Muscle of back (tissue), 11 donors: ENCODE measurements around the gene SMYD5. TPM values are rescaled to one million over a fixed set of nuclear protein-coding genes. Genes with fewer than 3 reads are reported as not detected.

ENCODE experiments used
- DNase-seq, 3 donors: peaks; one replicate each; pipeline versions ENCODE4 v3.0.0 to v3.0.0-alpha.2; 2013
- polyA plus RNA-seq, 10 donors: library from polyadenylated mRNA; unstranded; fragments of 120-200 nt; gene quantifications; one replicate each; pipeline ENCODE4 v1.2.1, GENCODE V29; 2013; ENCODE audit not compliant: insufficient read length in 10 of 10

The SMYD5 gene
- polyA plus RNA-seq, 10 donors: 29.5 to 35.7 (median 32.1) TPM

GRCh38 chr2:73237168-73237567 lies 23.1 kb downstream of the SMYD5 start:
- no peak for DNase-seq

GRCh38 chr2:73238149-73238548 lies 24.1 kb downstream of the SMYD5 start:
- DNase-seq: no peak

- no peak for DNase-seq
Measured at GRCh38 chr2:73238976-73239375, 24.9 kb downstream of the SMYD5 start.

GRCh38 chr2:73239776-73240175 lies 25.7 kb downstream of the SMYD5 start:
- no peak for DNase-seq

- no peak for DNase-seq
Measured at GRCh38 chr2:73243884-73244570, 30.0 kb downstream of the SMYD5 start.

- DNase-seq: no peak
Measured at GRCh38 chr2:73244580-73244979, 30.5 kb downstream of the SMYD5 start.

GRCh38 chr2:73246850-73247249 lies 32.8 kb downstream of the SMYD5 start:
- no peak for DNase-seq

- no peak for DNase-seq
Measured at GRCh38 chr2:73249636-73250035, 35.6 kb downstream of the SMYD5 start.

GRCh38 chr2:73250872-73251846 lies 37.1 kb downstream of the SMYD5 start:
- DNase-seq: no peak

GRCh38 chr2:73252238-73253027 lies 38.4 kb downstream of the SMYD5 start:
- DNase-seq: no peak

GRCh38 chr2:73253400-73253799 lies 39.4 kb downstream of the SMYD5 start:
- DNase-seq: no peak

- no peak for DNase-seq
Measured at GRCh38 chr2:73253901-73254300, 39.9 kb downstream of the SMYD5 start.

- DNase-seq: no peak
Measured at GRCh38 chr2:73254343-73255006, 40.4 kb downstream of the SMYD5 start.

GRCh38 chr2:73255007-73255644 lies 41.1 kb downstream of the SMYD5 start:
- no peak for DNase-seq

- no peak for DNase-seq
Measured at GRCh38 chr2:73255907-73256617, 42.0 kb downstream of the SMYD5 start.

GRCh38 chr2:73256618-73256922 lies 42.5 kb downstream of the SMYD5 start:
- no peak for DNase-seq

- DNase-seq: no peak
Measured at GRCh38 chr2:73257021-73257420, 43.0 kb downstream of the SMYD5 start.

- no peak for DNase-seq
Measured at GRCh38 chr2:73257425-73258125, 43.5 kb downstream of the SMYD5 start.

GRCh38 chr2:73258186-73258912 lies 44.3 kb downstream of the SMYD5 start:
- no peak for DNase-seq
